Measurements from ENCODE around the gene UBP1. TPM values are rescaled to one million over a fixed set of nuclear protein-coding genes. Genes with fewer than 3 reads are reported as not detected.
"Not testable (repeated sequence)": the region's sequence is repeated elsewhere in the genome, so short reads cannot be mapped to it uniquely, and the experiment has no call there.

UBP1 gene
- polyA plus RNA-seq, 1 donor = 118 TPM

DNA sequence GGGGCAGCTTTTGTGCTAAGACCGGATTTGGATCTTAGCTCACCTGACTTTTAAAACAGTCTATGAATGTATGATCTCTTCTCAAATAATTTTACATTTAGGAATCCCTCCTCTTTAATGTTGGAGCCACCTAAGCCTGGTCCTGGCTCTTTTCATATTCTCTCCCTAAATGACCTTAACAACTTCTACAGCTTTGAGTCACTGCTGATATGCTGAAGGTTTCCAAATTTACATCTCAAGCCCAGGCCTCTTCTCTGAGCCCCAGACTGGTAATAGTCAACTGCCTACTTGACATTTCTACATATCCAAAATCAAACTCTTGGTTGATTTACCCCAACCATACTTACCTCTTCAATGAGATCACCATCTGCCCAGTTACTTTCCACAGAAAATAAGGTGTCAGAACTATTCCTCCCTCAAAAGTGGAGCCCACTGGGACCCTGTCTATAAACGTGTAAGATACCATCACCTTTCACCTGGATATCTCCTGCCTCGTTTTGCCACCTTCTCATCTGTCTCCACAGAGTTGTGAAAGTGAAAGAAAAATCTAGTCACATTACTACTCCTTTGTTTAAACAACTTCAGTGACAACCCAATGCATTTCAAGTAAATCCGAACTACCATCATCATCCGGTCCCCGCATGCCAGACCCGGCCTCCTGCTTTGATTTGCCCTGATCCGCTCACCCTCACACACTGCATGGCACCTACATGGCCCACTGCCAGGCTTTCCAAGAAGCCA is 48.8 kb downstream of the UBP1 start:
- no peak for DNase-seq

DNA sequence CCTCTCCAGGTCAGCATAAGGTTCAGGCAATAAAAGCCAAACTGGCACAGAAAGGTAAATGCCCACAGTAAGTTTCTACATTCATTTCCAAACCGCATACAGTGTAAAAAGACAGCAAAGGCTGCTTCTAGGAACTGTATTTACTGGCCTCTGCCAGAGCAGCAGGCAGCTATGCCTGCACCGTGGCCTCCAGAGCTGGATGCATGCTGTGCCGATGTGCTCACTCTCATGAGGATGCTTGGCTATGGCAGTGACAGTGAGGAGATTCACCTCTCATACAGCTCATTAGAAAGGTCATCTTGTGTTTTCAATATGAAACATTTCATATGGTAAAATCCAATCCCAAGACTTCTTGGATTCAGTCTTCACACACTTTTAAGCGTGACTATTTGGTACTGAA is 50.3 kb downstream of the UBP1 start:
- DNase-seq = no peak

DNA sequence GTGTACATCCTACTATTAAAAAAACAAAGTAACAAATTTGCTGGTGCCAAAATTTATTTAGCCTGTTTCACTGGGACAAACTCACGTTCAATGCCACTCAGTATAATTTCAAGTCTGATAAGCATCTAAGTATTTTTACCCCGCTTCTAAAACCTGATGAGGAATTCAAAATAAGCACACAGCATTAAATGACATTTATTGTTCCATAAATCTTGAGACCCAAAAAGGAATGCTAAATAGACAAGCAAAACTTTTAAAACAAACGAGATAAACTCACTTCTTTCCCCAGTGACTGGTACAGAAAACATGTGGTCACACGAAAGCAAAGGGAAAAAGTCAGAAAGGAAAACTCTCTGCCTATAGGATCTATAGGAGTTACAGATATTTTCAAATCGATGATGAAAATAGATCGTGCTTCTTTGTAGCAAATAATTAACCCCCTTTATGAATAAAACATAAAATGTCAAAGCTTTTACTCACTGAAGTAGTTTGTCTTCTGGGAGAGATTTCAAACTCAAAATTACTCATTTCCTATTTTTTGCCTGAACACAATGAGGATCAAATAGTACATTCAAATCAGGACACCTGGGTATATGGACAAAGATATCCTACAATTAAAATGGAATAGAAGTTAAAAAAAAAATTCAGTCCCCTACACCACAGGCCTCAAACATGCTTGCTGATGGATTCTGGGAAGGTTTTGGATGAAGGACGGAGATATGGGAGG is 51.7 kb downstream of the UBP1 start:
- no peak for DNase-seq

- DNase-seq = no peak
Measured at GRCh38 chr3:33386631-33387030, 53.6 kb downstream of the UBP1 start.

- no peak for DNase-seq
Measured at GRCh38 chr3:33385423-33385822, 54.8 kb downstream of the UBP1 start.

DNA sequence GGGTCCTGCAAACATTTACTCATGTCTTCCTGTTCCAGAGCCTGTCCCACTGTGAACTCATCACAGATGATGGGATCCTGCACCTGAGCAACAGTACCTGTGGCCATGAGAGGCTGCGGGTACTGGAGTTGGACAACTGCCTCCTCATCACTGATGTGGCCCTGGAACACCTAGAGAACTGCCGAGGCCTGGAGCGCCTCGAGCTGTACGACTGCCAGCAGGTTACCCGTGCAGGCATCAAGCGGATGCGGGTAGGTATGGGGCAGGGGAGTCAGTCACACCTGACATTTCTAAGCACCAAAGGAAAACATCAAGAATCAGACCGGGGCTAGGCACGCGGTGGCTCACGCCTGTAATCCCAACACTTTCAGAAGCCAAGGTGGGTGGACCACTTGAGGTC is 56.3 kb downstream of the UBP1 start:
- no peak for DNase-seq

DNA sequence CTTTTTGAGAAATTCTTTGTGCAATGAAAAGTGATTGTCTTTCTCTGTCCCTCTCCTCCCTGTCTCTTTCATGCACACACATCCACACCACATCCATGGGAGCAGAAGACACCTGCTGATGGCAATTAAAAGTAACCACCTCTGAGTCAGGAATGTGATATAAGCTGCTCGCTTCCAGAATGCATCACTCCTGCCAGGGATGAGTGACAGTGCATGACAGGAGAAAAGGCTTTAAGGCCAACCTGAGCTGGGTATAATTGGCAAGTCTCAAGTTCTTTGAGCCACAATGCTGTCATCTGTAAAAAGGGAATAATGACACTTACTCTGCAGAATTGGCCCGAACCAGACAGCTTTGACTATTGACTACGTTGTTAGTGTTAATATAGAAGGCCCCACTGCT is 59.6 kb downstream of the UBP1 start:
- DNase-seq = no peak

DNA sequence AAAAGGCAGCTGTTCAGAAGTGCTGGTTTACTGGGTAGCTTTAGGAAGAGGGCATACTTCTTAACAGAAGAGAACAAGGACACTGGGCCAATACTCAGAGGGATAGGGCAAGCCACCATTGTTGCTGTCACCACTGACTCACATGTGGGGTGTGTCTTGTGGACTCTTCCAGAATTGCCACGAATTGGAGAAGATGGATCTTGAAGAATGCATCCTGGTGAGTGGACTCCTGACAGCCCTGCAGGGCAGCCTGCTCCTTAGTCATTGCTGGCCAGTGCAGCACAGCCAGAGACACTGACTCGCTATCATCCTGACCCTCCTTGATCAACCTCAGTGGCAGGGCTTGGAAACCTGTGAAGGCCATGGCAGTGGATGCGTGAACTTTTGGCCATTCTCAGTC is 62.3 kb downstream of the UBP1 start:
- DNase-seq = no peak

DNA sequence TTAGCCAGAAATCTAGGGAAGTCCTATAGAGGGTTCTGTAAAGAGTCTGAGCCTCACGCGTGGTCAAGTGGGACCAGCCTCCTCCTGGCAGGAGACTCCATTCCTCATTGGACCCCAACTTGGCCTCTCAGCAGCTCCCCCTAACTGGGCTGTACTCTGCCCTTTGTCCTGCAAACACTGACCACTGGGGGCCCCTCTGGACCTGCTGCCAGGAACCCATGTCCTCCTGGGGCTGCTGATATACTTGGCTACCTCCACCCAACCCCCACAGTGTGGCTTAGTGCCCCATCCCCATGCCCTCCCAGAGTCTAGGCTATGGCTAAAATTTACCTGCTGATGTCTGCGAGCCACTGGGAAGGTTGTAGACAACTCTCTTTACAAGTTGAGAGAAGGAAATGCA is 62.7 kb downstream of the UBP1 start:
- no peak for DNase-seq

- DNase-seq = no peak
Measured at GRCh38 chr3:33373082-33373437, 67.1 kb downstream of the UBP1 start.

DNA sequence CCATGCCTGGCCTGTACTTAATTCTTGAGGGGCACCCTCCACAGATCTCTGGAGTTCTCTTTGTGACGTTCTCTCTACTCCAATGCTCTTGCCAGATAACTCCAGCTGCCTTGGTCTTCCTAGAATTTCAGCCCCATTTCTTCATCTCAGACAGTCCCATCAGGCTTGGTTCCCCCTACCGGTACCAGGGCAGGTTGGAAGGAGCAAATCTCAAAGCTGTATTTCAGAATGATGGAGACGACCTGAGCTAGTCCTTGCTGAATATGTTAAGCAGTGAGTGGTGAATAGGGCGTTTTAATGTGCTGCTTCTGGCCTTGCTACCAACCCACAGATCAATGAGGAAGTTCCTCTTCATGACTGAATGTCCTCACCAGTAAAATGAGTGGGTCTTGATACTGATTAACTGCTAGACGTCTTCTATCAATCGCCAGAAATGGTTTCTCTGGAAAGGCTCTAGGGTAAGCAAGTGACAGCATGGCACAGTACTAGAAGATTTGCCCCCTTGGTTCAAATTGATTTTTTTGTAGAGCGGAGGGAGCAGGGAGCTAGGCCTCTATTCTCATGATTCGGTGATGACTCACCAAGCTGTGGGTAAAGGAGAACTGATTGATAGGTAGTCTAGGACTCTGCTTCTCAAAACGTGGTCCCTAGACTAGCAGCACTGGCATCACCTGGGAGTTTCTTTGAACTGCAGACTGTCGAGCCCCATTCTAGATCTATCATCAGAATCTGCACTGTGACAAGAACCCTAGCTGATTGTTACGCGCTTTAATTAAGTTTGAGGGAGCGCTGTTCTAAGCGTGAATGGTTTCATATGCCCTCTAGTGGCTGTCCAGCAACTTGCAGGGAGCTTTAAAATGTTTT is 67.8 kb downstream of the UBP1 start:
- DNase-seq = peak; percentile 43

DNA sequence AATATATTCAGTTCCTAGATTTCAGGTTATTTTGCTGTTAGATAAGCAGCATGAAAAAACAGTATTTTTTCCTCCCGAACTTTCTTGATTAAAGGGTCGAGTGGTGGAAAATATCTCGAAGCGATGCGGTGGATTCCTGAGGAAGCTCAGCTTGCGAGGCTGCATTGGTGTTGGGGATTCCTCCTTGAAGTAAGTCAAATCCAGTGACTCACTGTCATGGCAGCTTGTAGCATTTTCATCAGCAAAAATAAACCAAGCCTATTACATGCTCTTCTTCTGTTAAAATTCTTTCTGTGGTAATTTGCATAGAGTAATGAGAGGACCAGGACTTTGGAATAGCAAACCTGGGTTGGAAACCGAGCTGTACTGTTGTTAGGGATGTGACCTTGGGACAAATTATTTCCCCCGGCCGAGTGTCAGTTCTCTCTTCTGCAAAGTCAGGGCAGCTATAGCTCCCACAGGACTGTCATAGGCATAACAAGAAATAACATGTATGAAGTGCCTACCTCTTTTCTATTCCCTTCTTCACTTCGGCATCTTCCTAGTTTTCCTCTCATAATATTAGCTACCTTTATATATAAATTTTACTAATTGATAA is 75.6 kb downstream of the UBP1 start:
- no peak for DNase-seq

- no peak for DNase-seq
Measured at GRCh38 chr3:33364060-33364459, 76.1 kb downstream of the UBP1 start.

GRCh38 chr3:33363113-33363800 is 76.9 kb downstream of the UBP1 start:
- no peak for DNase-seq

GRCh38 chr3:33360136-33360825 is 79.9 kb downstream of the UBP1 start:
- DNase-seq = no peak

GRCh38 chr3:33358172-33358781 is 81.9 kb downstream of the UBP1 start:
- DNase-seq = no peak

- DNase-seq = no peak
Measured at GRCh38 chr3:33355611-33356010, 84.6 kb downstream of the UBP1 start.

GRCh38 chr3:33339758-33340157 is 100.4 kb downstream of the UBP1 start:
- DNase-seq = no peak

- DNase-seq = not testable (repeated sequence)
Measured at GRCh38 chr3:33338936-33339465, 101.2 kb downstream of the UBP1 start.
